HG03066 (cell line): Measurements from ENCODE around the gene PJVK.
"Not testable (repeated sequence)": the region's sequence is repeated elsewhere in the genome, so short reads cannot be mapped to it uniquely, and the experiment has no call there.

ENCODE experiments used
- ATAC-seq: cut with Tn5 transposase; IDR thresholded peaks from one replicate; pipeline ENCODE4 v1.9.1; 2021; ENCODE audit warnings: low read depth; ENCODE audit not compliant: unreplicated experiment

Gene PJVK, protein sequence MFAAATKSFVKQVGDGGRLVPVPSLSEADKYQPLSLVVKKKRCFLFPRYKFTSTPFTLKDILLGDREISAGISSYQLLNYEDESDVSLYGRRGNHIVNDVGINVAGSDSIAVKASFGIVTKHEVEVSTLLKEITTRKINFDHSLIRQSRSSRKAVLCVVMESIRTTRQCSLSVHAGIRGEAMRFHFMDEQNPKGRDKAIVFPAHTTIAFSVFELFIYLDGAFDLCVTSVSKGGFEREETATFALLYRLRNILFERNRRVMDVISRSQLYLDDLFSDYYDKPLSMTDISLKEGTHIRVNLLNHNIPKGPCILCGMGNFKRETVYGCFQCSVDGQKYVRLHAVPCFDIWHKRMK

DNA sequence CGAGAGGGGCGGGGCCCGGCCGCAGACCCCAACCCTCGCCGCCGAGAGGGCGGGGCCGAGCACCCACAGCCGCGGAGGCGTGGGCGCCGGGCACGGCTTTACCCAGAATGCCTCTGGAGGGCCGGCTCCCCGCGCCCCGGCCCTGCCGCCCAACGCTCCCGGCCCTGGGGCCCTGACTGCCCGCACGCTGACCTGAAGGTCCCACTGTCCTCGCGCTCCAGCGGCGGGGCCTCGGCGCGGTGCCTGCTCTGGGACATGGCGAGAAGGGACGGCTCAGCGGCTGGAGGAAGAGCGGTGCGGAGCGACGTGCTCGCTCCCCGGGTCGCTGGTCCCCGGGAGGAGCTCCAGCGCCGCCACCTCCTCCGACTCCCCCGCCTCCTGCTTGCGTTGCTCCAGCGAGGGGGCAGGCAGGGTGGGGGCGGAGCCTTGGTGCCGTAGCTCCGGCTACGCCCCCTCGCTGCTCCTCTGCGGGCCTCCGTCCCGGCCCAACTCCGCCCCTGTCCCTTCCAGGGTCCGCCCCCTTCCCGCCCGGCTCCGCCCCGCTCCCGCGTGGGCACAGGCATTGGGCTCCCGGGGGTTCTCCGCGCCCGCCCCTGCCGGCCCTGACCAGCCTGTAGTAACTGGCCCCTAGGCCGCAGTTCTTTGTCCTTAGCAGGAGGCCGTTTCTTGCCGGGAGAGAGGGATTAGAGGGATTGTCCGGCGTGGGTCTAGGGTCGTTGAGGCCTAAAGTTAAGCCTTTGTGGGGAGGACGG lies at the start of gene PJVK, which contains the start of gene PRKRA:
PJVK (plus strand) TSS at position 605 of the 752 bp plus-strand sequence. CDS start 2,032 bp downstream, outside the sequence.
PRKRA (minus strand) TSS at position 402 of the 752 bp plus-strand sequence; CDS start at position 257, 145 bp downstream.
- peak; percentile 81 for ATAC-seq

DNA sequence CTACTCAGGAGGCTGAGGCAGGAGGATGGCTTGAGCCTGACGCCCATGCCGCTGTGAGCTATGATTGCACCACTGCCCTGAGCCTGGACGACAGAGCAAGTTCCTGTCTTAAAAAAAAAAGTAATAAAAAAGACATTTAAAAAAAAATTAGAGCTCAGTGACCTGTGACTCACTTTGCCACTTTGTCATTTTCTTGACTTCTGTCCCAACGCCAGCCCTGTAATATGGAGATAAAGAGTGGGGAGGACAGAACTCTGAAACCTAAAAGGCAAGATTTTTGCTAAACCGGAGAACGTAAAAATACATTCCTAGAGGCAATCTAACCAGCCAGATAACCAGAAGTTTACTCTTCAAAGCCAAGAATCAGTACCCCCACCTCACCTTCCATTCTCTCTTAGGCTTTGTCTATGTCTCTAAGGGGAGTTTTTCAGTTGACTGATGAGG lies 49.2 kb upstream of the PJVK start:
- no peak for ATAC-seq

DNA sequence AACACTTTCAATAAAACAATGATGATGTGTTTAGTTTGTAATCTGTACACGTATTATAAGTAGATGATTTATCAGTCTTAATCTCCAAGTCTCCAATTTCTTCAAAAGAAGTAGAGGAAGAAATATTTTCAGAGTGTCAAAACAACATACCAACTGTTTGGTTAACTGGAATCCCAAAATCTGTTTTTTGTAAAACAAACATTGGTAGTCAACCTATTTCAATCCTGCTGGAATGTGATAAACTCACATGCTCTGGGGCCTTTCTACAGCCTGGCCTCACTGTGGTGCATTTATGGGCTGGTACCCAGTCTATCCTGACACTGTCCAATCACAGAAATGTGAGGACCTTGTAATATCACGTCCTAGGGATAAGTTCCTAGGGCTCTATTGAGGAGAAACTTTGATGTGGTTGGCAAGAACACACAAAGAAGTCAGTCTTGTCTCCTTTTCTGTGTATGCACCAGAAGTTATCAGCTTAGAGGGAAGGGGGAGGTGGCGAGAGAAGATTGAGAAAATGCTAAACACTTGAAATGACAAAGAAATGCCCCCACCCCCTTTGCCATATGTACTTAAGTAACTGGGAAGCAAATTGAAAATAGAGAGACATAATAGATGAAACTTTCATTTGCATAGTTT lies 47.4 kb upstream of the PJVK start:
- ATAC-seq, result peak; percentile 42

DNA sequence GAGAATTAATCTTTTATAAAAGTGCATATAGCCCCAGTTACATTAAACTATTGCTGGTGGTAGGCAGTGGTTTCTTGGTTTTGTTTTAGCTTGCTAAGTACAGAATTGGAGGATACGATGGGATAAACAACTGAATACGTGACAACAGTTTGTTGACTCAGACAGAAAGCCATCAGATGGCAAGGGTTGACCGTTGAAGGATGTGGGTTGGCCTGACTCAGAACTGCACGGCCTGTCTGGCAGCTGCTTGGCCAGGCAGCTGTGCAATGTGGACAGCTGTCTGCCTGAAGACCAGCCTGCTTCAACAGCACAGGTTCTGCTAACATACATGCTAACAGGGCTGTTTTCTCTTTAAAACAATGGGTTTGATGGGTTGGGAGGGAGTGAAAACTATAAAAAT lies 46.8 kb upstream of the PJVK start:
- peak; percentile 100 for ATAC-seq

DNA sequence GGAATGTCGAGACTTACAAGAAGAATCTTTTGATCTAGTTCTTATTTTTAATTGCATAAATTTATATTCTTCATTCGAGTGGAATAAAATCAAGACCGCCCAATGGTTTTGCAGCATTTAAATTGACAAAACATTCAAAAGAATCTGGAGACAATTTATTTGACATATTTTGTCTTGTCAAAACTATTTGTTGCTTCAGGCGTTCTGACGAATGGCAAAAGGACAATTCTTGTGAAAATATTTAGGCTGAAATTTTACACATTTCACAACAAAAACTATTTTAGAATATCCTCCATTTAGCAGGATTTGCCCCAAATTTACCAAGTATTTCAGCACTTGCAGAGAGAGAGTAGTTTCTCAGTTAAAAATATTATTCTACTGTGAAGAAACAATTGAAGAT lies 41.9 kb upstream of the PJVK start:
- ATAC-seq, result no peak

DNA sequence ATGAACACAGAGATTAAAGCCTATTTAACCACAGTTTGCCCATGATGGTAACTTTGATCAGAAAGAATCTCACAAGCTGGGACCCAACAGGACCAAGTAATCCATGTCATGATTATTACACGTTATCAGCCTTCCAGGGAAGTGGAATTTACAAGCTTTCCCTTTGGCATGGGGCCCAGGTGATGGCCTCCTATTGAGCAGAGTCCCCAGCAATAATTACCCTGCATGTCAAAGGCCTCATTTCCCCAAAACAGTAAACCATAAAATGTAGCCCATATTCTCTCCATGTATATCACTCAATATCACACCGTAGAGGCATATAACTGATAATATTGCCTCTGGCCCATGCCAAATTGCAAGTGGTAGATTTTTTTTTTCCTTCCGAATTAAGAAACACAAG lies 39.1 kb upstream of the PJVK start:
- no peak for ATAC-seq

DNA sequence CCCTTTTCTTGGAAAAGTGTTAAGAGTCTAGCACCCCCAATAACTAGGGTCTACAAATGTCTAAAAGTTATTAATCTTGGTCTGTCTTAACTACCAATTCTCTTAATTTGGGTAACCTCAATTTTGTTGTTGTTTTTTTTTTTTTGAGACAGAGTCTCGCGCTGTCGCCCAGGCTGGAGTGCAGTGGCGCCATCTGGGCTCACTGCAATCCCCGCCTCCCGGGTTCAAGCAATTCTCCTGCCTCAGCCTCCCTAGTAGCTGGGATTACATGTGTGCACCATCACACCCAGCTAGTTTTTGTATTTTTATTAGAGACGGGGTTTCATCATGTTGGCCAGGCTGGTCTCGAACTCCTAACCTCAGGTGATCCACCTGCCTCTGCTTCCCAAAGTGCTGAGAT lies 38.7 kb upstream of the PJVK start:
- not testable (repeated sequence) for ATAC-seq

DNA sequence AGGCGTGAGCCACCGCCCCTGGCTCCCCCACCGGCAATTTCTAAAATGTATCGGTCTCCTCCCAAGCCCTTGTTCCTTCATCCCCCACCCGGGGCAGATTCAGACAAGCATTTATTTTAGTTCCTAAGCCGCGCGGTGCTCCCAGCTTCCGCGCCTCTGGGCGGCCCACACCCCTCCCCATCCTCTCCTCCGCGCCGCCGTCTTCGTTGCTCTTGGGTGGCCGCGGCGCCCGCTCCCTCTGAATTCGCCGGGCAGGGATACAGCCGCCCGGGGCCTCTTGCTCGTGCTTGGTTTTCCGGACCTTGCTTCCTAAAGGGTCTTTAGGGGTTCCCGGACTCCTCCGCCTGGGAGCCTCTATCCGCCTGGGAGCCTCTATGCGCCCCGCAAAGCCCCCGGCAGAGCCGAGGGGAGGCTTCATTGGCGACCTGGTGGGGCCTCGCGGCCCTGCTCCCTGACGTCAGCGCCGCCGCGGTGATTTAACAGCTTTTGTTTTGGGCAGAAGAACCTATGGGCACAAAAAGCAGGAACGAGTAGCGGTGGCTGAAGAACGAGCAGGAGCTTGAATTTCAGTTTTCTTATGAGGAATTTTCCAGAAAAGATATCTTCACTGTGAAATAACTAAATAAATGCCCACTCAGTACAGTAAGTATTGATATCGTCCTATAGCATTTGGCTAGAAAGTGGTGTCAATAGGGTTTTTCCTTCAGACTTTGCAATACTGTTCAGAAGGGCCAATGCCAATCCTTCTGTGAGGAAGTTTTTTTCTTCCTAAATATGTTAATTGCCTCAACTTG lies 37.5 kb upstream of the PJVK start:
- peak; percentile 72 for ATAC-seq

DNA sequence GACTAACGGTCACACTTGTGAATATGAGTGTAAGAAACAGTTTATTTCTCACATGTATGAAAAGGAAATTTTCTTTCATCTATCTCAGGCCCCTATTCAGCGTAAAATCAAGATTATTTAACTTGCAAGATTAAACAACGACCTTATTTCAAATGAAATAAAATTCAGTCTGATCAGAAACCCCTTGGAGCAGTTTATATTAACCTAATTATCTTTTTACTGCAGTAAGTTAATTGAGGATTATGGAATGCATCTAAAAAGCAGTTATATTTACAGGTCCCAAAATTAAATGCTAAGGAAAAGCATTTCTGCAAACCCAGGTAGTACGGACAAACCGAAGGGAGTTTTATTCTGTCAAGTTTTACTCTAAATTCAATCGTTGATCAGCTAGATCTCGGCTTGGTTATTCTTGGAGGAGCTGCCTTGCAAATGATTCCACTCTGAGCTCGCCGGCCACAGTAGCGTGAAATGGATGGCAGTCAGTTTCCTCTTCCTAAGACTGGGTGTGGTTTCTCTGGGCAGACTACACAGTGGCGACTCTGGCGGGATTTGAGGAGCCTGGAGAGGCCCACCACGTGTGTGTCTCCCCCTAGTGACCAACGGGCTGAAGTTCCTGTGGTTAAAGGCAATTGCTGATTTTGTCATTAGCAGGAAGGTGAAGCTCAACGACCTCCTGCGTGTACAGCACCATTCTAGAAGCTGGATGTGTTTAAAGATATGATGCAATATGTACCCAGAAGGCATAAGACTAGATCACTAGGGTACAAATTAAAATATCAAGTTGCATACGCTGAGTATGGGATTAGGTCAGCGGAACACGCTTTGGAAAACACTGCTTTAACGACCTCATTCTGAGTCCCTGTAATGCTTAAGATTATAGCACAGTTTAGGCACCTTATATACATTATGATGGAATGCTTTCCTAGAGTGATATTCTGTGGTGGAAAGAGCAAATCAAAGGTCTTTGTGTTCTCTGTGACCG lies 36.6 kb upstream of the PJVK start:
- ATAC-seq, result peak; percentile 80

DNA sequence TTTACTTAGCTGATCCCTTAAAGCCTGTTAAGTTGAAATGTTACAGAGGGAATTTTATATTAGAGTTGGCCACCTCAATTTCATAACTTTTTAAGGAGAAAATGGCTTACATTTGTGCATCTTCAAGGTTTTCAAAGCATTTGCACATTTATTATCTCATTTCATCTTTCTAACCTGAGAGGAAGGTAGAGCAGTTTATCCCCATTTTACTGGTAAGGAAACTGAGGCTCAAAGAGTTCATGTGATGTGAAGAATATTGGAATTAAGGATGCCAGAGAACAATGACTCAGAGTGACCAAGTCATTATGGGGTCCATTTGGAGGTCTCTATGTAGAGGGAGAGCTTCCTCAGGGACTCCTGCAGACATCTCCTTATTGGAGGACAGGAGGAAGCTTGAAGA lies 35.2 kb upstream of the PJVK start:
- ATAC-seq, result no peak

DNA sequence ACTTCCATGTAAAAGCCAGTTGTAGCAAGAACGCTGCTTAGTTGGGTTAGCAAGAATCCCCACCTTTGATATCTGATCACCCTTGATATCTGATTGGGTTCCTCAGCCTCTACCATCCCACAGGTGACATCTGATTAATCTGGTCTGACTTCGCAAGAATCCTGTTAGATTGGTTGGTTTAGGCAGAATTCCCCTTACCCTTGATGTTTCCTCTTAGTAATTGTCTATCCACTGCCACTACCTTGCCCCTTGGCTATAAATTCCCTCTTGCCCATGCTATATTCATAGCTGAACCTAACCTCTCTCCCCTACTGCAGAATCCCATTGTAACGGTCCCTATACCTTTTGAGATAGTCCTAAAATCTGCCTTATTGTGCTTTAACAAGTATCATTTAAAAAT lies 33.3 kb upstream of the PJVK start:
- ATAC-seq, result no peak

DNA sequence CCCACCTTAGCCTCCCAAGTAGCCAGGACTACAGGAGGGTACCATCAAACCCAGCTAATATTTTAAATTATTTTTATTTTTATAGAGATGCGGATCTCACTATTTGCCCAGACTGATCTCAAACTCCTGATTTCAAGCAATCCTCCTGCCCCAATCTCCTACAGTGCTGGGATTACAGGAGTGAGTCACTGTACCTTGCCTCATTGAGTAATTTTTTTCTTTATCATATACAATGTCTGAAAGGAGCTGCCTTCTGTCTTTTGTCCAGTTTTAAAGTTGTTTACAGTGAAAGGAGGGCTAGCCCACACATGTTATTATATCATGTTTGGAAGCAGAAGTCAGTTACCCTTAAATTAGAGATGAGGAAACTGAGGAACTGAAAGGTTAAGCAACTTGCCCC lies 32.8 kb upstream of the PJVK start:
- ATAC-seq, result no peak

DNA sequence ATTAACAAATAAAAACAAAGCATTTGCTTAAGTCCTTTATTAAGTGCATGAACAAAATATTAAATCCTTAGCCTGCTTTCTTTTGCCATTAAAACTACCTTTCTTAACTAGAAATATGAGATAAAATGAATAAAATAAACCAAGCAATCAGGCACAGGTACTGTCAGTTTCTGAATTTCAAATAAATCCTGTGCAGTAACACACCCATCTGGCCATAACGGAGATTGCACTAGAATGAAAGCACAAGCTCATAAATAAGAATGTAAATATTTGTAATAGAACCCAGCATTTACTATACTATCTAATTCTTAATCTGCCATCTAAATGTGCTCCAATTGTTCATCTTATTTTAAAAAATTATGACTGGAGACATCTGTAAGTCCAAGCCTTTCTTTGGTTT lies 32.1 kb upstream of the PJVK start:
- no peak for ATAC-seq

DNA sequence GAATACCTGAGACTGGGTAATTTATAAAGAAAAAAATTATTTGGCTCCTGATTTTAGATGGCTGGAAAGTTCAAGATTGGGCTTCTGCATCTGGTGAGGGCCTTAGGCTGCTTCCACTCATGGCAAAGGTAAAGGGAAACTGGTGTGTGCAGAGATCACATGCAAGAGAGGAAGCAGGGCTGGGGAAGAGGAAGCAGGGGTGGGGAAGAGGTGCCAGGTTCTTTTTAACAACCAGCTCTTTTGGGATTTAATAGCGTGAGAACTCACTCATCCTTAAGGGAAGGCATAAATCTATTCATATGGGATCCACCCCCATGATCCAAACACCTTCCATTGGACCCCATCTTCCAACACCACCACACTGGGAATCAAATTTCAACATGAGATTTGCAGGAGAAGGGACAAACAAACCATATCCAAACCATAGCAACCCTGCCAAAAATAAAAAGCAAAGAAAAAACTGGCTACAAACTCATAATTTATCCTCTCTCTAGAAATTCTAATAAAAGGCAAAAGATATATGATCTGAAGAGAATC lies 30.6 kb upstream of the PJVK start:
- ATAC-seq, result no peak

DNA sequence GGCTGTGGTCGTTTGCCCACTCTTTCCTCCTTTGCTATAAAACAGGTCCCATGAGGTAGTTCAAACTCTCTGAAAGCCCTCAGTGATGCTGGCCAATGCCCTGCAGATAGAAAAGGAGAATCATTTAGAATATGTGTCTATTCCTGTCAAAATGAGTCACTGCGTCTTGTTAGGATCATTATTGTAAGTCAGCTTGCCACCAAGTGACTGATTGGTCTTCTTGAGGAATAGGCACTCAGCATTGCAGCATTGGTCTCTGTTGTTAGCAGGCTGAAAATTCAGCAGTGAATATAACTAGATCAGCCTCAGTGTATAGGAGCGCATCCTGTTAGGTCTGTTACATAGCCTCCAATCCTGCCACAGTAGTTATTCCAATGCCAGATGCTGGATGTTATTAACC lies 29.1 kb upstream of the PJVK start:
- ATAC-seq, result no peak

DNA sequence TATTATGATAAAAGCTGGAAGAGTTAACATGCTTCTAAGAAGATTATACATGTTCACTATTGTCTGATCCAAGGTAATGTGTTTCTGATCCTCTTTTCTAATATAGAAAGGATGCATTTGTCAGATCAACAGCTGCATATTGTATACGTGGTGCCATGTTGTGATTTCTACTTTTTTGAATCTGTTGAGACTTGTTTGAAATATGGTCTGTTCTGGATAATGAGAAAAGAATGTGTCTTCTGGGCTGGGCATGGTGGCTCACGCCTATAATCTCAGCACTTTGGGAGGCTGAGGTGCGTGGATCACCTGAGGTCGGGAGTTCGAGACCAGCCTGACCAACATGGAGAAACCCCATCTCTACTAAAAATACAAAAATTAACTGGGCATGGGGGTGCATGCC lies 27.4 kb upstream of the PJVK start:
- ATAC-seq, result not testable (repeated sequence)

DNA sequence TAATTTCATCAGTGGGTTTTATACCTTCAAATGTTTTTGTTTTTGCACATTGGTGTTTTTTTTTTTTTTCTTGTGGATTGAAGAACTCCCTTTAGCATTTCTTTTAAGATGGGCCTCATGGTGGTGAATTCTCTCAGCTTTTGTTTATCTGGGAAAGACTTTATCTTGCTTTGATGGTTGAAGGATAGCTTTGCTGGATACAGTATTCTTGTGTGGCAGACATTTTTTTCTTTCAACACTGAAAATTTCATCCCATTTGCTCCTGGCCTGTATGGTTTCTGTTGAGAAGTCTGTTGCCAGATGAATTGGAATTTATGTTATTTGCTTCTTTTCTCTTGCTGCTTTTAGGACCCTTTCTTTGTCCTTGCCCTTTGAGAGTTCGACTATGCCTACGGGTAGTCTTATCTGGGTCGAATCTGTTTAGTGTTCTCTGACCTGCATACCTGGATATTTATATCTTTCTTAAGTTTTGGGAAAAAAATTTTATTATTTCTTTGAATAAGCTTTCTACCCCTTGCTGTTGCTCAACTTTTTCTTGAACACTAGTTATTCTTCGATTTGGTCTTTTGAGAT lies 25.8 kb upstream of the PJVK start:
- no peak for ATAC-seq

DNA sequence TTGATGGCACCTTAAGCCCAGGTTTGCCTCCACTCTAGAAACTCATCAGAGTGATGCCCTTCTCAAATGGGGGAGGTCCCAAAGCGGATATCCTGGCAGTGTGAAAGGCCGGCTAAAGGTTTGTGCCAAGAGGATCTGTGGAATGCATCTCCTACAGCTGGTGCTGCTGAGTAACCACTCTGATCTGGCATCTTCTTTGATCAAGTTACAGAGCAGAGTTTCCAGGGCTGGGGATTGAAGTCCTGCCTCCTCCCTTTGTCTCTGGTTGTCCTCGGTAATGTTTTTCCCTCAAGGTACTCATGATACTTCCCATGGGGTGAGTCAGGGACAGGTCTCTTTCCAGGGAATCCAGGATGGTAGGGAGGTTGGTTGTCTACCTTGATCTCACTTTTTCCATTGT lies 24.8 kb upstream of the PJVK start:
- ATAC-seq, result no peak

DNA sequence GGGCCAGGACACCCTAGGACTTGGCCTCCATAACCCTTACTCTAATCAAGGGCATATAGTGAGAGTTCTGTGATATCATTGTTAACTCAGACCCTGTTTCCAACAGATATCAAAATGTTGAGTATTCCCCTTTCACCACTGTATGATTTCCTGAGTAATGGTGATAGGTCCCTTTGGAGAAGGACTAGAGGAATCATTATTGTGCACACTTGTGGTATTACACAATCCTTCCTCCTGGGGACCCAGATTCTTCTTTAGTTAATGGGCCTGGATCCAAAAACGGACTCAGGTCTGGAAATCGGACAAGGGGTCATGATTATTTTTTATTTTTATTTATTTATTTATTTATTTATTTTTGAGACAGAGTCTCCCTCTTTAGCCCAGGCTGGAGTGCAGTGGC lies 23.7 kb upstream of the PJVK start:
- no peak for ATAC-seq
